Prostate gland (tissue), 2 donors: ENCODE data around the gene INSIG2.

Source experiments
- CTCF ChIP-seq, 4 experiments: fragments of 200-600 bp in 2 of 4; fragments of 450-650 bp in 2 of 4; sonication (generic) in 2 of 4; IDR thresholded peaks; 1 replicate in 3 of 4; 2 replicates in 1 of 4; pipeline ENCODE4 v1.5.1; 2016 to 2019; ENCODE audit warnings: antibody characterized with exemption in 4 of 4, mild to moderate bottlenecking in 2 of 4, moderate library complexity in 2 of 4
- POLR2A ChIP-seq: fragments of 450-650 bp; IDR thresholded peaks from one replicate; pipeline ENCODE4 v1.6.1; 2016; ENCODE audit warnings: antibody characterized with exemption, mild to moderate bottlenecking

GRCh38 chr2:118103951-118104940 lies 16.0 kb downstream of the INSIG2 start:
- no peak for TF ChIP-seq CTCF (IDR thresholded peaks at IDR 0.05)
- TF ChIP-seq POLR2A = no peak
